Ishikawa (cell line): ENCODE measurements around the gene CST6.

Experiments
- CEBPB ChIP-seq: IDR thresholded peaks from 2 replicates; pipeline ENCODE4 v1.6.1; 2012
- EP300 ChIP-seq: IDR thresholded peaks from 2 replicates; pipeline ENCODE4 v1.6.1; 2012; ENCODE audit warnings: borderline replicate concordance
- NFIC ChIP-seq: IDR thresholded peaks from 2 replicates; pipeline ENCODE4 v1.6.1; 2012
- RAD21 ChIP-seq: IDR thresholded peaks from 2 replicates; pipeline ENCODE4 v1.6.1; 2012; ENCODE audit warnings: low read depth
- TAF1 ChIP-seq: IDR thresholded peaks from 2 replicates; pipeline ENCODE4 v1.6.1; 2012; ENCODE audit warnings: low read depth, mild to moderate bottlenecking
- TEAD4 ChIP-seq: IDR thresholded peaks from 2 replicates; pipeline ENCODE4 v1.6.1; 2012
- YY1 ChIP-seq: IDR thresholded peaks from 2 replicates; pipeline ENCODE4 v1.6.1; 2012; ENCODE audit warnings: low read depth
- ZBTB7A ChIP-seq: IDR thresholded peaks from 2 replicates; pipeline ENCODE4 v1.6.1; 2012; ENCODE audit warnings: low read depth
- TF ChIP-seq, protein P1 (sequence below): IDR thresholded peaks from 2 replicates; pipeline ENCODE4 v1.6.1; 2012
- TF ChIP-seq, protein P2 (sequence below): IDR thresholded peaks from 2 replicates; pipeline ENCODE4 v1.6.1; 2012

DNA sequence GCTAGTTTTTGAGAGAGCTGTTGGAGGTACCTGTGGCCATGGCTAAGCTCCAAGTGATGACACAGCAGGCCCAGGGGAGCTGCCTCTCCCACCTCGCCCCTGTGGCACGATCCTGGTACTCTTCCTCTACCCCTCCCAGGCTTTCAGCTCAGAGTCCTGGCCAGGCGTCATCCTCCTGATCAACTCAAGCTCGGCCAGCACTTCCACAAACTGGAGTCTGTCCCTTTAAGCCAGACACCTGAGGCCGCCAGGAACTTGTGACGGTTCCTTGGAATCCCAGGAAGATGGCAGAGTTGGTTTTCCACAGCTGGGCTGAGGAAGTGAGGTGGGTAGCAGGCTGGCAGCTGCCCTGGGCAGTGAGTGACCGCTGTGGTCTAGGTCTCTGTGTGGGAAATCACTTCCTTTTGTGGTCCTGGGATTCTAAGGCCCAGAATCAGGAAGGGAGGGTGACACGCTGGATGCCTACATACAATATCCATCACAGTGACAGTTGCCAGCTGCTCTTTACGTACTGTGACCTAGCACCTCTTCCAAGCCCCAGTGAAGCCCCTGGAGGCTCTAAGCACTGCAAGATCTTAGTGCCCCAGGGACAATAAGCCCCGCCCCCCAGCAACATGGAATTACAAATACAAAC, 3.2 kb upstream of the CST6 start:
- TF ChIP-seq CEBPB = no peak
- no peak for TF ChIP-seq YY1
- TF ChIP-seq, protein P1, sequence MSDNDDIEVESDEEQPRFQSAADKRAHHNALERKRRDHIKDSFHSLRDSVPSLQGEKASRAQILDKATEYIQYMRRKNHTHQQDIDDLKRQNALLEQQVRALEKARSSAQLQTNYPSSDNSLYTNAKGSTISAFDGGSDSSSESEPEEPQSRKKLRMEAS = peak; percentile 26; the same call in 1 of the 2 replicates
- TF ChIP-seq EP300 = no peak; the same call in 1 of the 2 replicates
- TF ChIP-seq TAF1 = no peak
- TF ChIP-seq NFIC = no peak
- TF ChIP-seq, protein P2, sequence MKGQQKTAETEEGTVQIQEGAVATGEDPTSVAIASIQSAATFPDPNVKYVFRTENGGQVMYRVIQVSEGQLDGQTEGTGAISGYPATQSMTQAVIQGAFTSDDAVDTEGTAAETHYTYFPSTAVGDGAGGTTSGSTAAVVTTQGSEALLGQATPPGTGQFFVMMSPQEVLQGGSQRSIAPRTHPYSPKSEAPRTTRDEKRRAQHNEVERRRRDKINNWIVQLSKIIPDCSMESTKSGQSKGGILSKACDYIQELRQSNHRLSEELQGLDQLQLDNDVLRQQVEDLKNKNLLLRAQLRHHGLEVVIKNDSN = no peak
- no peak for TF ChIP-seq TEAD4
- peak; percentile 5; the same call in 1 of the 2 replicates for TF ChIP-seq RAD21
- no peak for TF ChIP-seq ZBTB7A
